ENCODE results near the gene DDX31.

- TF ChIP-seq FOXP2 (optimal IDR thresholded peaks at IDR 0.05; ENCODE audit: borderline replicate concordance, extremely low read depth, extremely low read length, insufficient read depth) (no peak), POLR2AphosphoS5 (IDR thresholded peaks at IDR 0.05; ENCODE audit: low read depth, low read length) (no peak), REST (IDR thresholded peaks at IDR 0.05; ENCODE audit: insufficient read depth in 1 of 2, low read depth in 2 of 2, low read length in 2 of 2) (no peak)
Measured at GRCh38 chr9:132564526-132564925, 105.3 kb downstream of the DDX31 start.
